ENCODE data around the gene OR14I1. TPM values are rescaled to one million over a fixed set of nuclear protein-coding genes. Genes with fewer than 3 reads are reported as not detected.
"Not testable (repeated sequence)": the region's sequence is repeated elsewhere in the genome, so short reads cannot be mapped to it uniquely, and the experiment has no call there.

Gene OR14I1
- total RNA-seq, 1 experiment from 2014 or later = not detected

DNA sequence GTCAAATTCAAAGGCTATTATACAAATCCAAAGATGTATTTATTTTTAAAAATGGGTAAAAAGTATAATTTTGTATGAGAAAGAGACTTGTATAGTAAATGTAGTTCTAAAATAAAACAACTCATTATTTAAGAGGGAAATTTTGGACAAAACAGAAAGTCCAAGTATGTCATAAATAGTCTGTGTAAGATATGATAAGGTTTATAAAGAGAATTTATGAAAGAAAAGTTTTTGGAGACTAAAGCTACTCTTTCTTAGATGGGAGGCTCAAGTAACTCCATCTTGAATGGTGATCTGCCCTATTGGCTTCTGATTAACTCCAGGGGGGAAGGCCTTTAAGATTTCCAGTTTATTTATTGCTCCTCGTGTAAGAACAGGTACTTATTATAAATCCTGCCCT is 32.6 kb downstream of the OR14I1 start:
- no peaks in the 10 kb centered on the region for H3K27me3 ChIP-seq (ENCODE audit: insufficient read depth, low read depth)
- H3K79me2 ChIP-seq (ENCODE audit: low read depth) = no peaks in the 10 kb centered on the region
- H3K4me3 ChIP-seq = no peak overlapping the region
- H3K4me2 ChIP-seq = no peak overlapping the region
- H3K4me1 ChIP-seq (replicated peaks; ENCODE audit: insufficient read depth) = no peaks in the 10 kb centered on the region
- ChIA-PET POLR2A (ENCODE audit: unreplicated experiment) (no interaction called here), CTCF (no interaction called here)
- intact Hi-C loops (cut with micrococcal nuclease; ENCODE audit: unreplicated experiment) = no loop called here
- no peaks in the 10 kb centered on the region for H3K9me2 ChIP-seq (ENCODE audit: insufficient read depth)
- no peaks in the 10 kb centered on the region for H4K20me1 ChIP-seq (ENCODE audit: insufficient read depth)
- DNase-seq = no peak
- no peak overlapping the region for H3K27ac ChIP-seq
- TF ChIP-seq EZH2 (IDR thresholded peaks at IDR 0.05; ENCODE audit: low read depth) = no peak
- TF ChIP-seq, protein P1, sequence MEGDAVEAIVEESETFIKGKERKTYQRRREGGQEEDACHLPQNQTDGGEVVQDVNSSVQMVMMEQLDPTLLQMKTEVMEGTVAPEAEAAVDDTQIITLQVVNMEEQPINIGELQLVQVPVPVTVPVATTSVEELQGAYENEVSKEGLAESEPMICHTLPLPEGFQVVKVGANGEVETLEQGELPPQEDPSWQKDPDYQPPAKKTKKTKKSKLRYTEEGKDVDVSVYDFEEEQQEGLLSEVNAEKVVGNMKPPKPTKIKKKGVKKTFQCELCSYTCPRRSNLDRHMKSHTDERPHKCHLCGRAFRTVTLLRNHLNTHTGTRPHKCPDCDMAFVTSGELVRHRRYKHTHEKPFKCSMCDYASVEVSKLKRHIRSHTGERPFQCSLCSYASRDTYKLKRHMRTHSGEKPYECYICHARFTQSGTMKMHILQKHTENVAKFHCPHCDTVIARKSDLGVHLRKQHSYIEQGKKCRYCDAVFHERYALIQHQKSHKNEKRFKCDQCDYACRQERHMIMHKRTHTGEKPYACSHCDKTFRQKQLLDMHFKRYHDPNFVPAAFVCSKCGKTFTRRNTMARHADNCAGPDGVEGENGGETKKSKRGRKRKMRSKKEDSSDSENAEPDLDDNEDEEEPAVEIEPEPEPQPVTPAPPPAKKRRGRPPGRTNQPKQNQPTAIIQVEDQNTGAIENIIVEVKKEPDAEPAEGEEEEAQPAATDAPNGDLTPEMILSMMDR (conservative IDR thresholded peaks at IDR 0.05) = no peak
- BruUV-seq (replicated peaks) = no TSS peak
- no peak overlapping the region for H2AFZ ChIP-seq
- H3F3A ChIP-seq (ENCODE audit: insufficient read depth, low read depth) = no peaks in the 10 kb centered on the region
- no peaks in the 10 kb centered on the region for H3K36me3 ChIP-seq (ENCODE audit: low read depth)
- H3K9me3 ChIP-seq (ENCODE audit: insufficient read depth, low read depth) = no peaks in the 10 kb centered on the region

DNA sequence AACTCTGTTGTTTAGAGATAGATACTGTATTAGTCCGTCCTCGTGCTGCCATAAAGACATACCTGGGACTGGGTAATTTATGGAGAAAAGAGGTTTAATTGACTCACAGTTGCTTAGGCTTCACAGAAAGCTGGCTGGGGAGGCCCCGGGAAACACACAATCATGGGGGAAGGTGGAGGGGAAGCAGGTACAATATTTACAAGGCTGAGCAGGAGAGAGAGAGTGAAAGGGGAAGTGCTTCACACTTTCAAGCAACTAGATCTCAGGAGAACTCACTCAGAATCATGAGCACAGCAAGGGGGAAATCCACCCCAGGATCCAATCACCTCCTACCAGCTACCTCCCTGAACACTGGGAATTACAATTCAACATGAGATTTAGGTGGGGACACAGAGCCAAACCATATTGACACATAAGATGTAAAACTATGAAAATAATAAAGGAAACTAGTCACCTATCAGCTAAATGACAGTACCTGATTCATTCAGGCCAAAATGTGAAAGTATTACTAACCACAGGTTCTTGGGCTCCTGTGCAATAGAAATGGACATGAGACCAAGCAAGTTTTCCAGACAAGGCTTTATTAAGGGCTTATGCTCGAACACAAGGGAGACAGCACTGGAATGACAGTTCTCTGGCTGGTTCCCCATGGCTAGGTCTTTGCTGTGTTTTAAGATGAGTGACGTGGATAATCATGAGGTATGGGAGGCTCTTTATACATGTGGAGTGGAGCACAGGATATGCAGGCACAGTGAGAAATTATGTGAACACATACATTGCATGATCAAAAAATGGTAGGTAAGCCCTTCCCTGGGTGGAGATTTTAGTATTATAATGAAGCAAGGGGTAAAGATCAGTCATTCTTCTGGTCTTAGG is 38.9 kb downstream of the OR14I1 start:
- H3K27ac ChIP-seq; H3K4me3 ChIP-seq; H3K27me3 ChIP-seq (ENCODE audit: insufficient read depth, low read depth); H3K4me2 ChIP-seq; H3F3A ChIP-seq (ENCODE audit: insufficient read depth, low read depth); BruUV-seq (replicated peaks); H3K79me2 ChIP-seq (ENCODE audit: low read depth); H3K9me3 ChIP-seq (ENCODE audit: insufficient read depth, low read depth); intact Hi-C loops (cut with micrococcal nuclease; ENCODE audit: unreplicated experiment); H3K36me3 ChIP-seq (ENCODE audit: low read depth); DNase-seq; H4K20me1 ChIP-seq (ENCODE audit: insufficient read depth); H3K4me1 ChIP-seq (replicated peaks; ENCODE audit: insufficient read depth); H3K9me2 ChIP-seq (ENCODE audit: insufficient read depth); CTCF ChIA-PET; H2AFZ ChIP-seq; POLR2A ChIA-PET (ENCODE audit: unreplicated experiment): not testable (repeated sequence)

DNA sequence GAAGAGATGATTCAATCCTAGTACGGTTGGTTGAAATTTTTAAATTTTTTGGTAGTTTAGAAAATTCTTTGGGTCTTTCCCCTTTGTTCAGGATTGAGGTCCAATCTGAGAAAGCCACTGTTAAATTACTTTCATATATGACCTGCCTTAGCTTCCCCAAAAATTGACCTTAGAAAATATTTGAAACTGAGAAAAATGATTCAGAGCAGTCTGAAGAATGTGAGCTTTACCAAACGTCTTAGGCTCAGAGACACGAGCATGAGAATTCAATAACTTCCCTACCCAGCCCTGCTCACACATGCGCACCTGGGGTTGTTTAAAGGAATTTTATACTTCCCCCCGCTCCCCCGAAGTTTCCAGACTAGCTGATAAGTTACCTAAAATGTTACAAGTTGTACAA is 45.8 kb downstream of the OR14I1 start:
- H3K4me1 ChIP-seq (replicated peaks; ENCODE audit: insufficient read depth); H3K79me2 ChIP-seq (ENCODE audit: low read depth); H3K27me3 ChIP-seq (ENCODE audit: insufficient read depth, low read depth); H4K20me1 ChIP-seq (ENCODE audit: insufficient read depth); H3F3A ChIP-seq (ENCODE audit: insufficient read depth, low read depth); H3K4me2 ChIP-seq; BruUV-seq (replicated peaks); H3K36me3 ChIP-seq (ENCODE audit: low read depth); intact Hi-C loops (cut with micrococcal nuclease; ENCODE audit: unreplicated experiment); CTCF ChIA-PET; H2AFZ ChIP-seq; H3K9me2 ChIP-seq (ENCODE audit: insufficient read depth); H3K27ac ChIP-seq; H3K4me3 ChIP-seq; H3K9me3 ChIP-seq (ENCODE audit: insufficient read depth, low read depth); POLR2A ChIA-PET (ENCODE audit: unreplicated experiment); DNase-seq: not testable (repeated sequence)

DNA sequence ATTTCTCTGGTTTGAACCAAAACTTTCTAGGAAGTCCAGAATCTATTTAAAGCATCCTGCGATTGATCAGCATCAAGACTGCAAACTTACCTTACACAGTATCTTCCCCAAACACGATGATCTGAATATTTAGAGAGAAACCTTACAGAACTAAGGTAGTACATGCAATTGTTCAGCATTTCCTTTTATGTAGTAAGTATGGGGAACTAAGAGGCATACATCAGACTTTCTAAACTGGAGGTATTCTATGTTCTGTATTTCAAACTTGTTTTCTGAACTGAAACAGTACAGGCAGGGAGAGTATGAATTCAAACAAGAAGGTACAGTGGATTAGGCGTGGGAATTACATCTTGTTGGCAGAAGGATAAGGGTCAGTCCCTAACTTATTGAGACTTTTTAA is 47.2 kb downstream of the OR14I1 start, which contains the start of gene OR2T27:
OR2T27 (minus strand) TSS at position 175 of the 400 bp plus-strand sequence. CDS start 4,644 bp downstream, outside the sequence.
- H3K4me2 ChIP-seq; H2AFZ ChIP-seq; H3K79me2 ChIP-seq (ENCODE audit: low read depth); H4K20me1 ChIP-seq (ENCODE audit: insufficient read depth); H3K9me3 ChIP-seq (ENCODE audit: insufficient read depth, low read depth); CTCF ChIA-PET; intact Hi-C loops (cut with micrococcal nuclease; ENCODE audit: unreplicated experiment); H3K9me2 ChIP-seq (ENCODE audit: insufficient read depth); H3K27ac ChIP-seq; H3K36me3 ChIP-seq (ENCODE audit: low read depth); H3K27me3 ChIP-seq (ENCODE audit: insufficient read depth, low read depth); POLR2A ChIA-PET (ENCODE audit: unreplicated experiment); H3K4me3 ChIP-seq; BruUV-seq (replicated peaks); H3K4me1 ChIP-seq (replicated peaks; ENCODE audit: insufficient read depth); H3F3A ChIP-seq (ENCODE audit: insufficient read depth, low read depth); DNase-seq: not testable (repeated sequence)

Other genes with a start within 250 kb of the OR14I1 start
- not detected in 2 replicates for gene OR2T3, start 229.4 kb downstream of the OR14I1 start, total RNA-seq (2021)
- gene OR2T5, start 214.2 kb downstream of the OR14I1 start, total RNA-seq (2021) = not detected in 2 replicates
- not detected in 2 replicates for gene OR2G6, start 194.7 kb downstream of the OR14I1 start, total RNA-seq (2021)
- not detected in 2 replicates for gene OR2T29, start 140.0 kb downstream of the OR14I1 start, total RNA-seq (2021)
- not detected in 2 replicates for gene OR2T34, start 128.0 kb downstream of the OR14I1 start, total RNA-seq (2021)
- gene OR2T10, start 105.1 kb downstream of the OR14I1 start, total RNA-seq (2021) = not detected in 2 replicates
- gene OR2T11, start 67.7 kb downstream of the OR14I1 start, total RNA-seq (2021) = not detected in 2 replicates
- gene OR2T35, start 57.5 kb downstream of the OR14I1 start, total RNA-seq (2021) = not detected in 2 replicates
- not detected in 2 replicates for gene OR2T27, start 47.2 kb downstream of the OR14I1 start, total RNA-seq (2021)
- 0.74 and 1.4 TPM in 2 replicates for gene LYPD8, start 53.0 kb upstream of the OR14I1 start, total RNA-seq (2021)
- gene SH3BP5L, start 123.1 kb upstream of the OR14I1 start, total RNA-seq (2021) = 24.6 and 25.6 TPM in 2 replicates
- gene ZNF672, start 135.5 kb upstream of the OR14I1 start, total RNA-seq (2021) = 24.7 and 27.6 TPM in 2 replicates
- 46.6 and 51.7 TPM in 2 replicates for gene ZNF692, start 156.3 kb upstream of the OR14I1 start, total RNA-seq (2021)
- 5.3 and 5.6 TPM in 2 replicates for gene PGBD2, start 203.5 kb upstream of the OR14I1 start, total RNA-seq (2021)

Data from PC-9 (cell line).